ENCODE results near the gene ASCC1. TPM values are rescaled to one million over a fixed set of nuclear protein-coding genes. Genes with fewer than 3 reads are reported as not detected.
A peak's percentile ranks its signal among the peaks of the same experiment; 100 is the strongest.

The ASCC1 gene
- total RNA-seq, 2 experiments from 2014 or later = 61.6 to 66.2 TPM

DNA sequence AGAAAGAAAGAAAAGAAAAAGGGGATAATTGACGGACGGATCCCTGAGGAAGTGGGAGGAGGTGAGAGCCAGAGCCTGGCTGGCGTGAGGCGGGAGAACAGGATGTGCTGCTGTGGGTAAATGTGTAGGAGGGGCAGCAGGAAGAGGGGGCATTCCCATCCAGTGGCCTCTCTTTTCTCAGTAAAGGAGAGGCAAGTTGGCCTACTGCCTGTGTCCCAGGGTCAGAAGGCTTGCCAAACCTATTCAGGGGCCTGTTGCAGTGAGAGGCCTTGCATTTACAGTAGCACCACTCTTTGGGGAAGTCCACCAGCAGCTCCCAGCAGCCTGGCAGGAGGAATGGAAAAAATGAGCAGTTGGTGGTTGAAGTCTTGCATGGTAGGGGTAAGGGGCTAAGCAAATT, 26.6 kb upstream of the ASCC1 start:
- H3K9me3 Mint-ChIP-seq = no peaks in the 10 kb centered on the region
- TF ChIP-seq, protein P1, sequence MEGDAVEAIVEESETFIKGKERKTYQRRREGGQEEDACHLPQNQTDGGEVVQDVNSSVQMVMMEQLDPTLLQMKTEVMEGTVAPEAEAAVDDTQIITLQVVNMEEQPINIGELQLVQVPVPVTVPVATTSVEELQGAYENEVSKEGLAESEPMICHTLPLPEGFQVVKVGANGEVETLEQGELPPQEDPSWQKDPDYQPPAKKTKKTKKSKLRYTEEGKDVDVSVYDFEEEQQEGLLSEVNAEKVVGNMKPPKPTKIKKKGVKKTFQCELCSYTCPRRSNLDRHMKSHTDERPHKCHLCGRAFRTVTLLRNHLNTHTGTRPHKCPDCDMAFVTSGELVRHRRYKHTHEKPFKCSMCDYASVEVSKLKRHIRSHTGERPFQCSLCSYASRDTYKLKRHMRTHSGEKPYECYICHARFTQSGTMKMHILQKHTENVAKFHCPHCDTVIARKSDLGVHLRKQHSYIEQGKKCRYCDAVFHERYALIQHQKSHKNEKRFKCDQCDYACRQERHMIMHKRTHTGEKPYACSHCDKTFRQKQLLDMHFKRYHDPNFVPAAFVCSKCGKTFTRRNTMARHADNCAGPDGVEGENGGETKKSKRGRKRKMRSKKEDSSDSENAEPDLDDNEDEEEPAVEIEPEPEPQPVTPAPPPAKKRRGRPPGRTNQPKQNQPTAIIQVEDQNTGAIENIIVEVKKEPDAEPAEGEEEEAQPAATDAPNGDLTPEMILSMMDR (IDR thresholded peaks at IDR 0.05) = no peak
- peaks cover 61% of the 10 kb centered on the region for H3K4me1 Mint-ChIP-seq (ENCODE audit: low read depth)
- no peaks in the 10 kb centered on the region for H3K36me3 Mint-ChIP-seq (ENCODE audit: low read depth)
- H3K4me3 Mint-ChIP-seq = peak overlapping the region; percentile 3
- ChIA-PET POLR2A (interaction anchor here (1.0 to 1.5 kb wide), 4 partner anchors 18 to 84 kb away, joined by 3 to 4 read pairs (median 4); no protein-coding TSS in a partner anchor), CTCF (interaction anchor here (1.0 to 1.3 kb wide), 2 partner anchors 12 to 94 kb away, joined by 3 to 4 read pairs; no protein-coding TSS in a partner anchor)
- DNase-seq (peak; percentile 60), ATAC-seq (peak; percentile 47)
- intact Hi-C loops (cut with micrococcal nuclease) = no loop called here
- peak overlapping the region; percentile 82 for H3K27ac Mint-ChIP-seq
- H3K27me3 Mint-ChIP-seq = no peaks in the 10 kb centered on the region

- H3K4me3 Mint-ChIP-seq = no peak overlapping the region
- H3K36me3 Mint-ChIP-seq (ENCODE audit: low read depth) = peaks cover 2% of the 10 kb centered on the region
- CTCF ChIA-PET = interaction anchor here (0.7 to 1.3 kb wide), 4 partner anchors 13 to 346 kb away, joined by 3 to 5 read pairs (median 4); no protein-coding TSS in a partner anchor
Observed at GRCh38 chr10:72241691-72242252, 25.7 kb upstream of the ASCC1 start.

GRCh38 chr10:72240371-72240770, 24.3 kb upstream of the ASCC1 start:
- no peaks in the 10 kb centered on the region for H3K9me3 Mint-ChIP-seq
- TF ChIP-seq, protein P1 (IDR thresholded peaks at IDR 0.05) = no peak
- no peak for DNase-seq
- H3K27ac Mint-ChIP-seq = no peak overlapping the region
- no peak for ATAC-seq
- no peak overlapping the region for H3K4me3 Mint-ChIP-seq
- H3K4me1 Mint-ChIP-seq (ENCODE audit: low read depth) = peaks cover 44% of the 10 kb centered on the region
- intact Hi-C loops (cut with micrococcal nuclease) = no loop called here
- POLR2A ChIA-PET = interaction anchor here (0.6 kb wide), 1 partner anchor 66 kb away, joined by 3 read pairs; no protein-coding TSS in a partner anchor
- CTCF ChIA-PET = interaction anchor here (1.1 to 1.2 kb wide), 2 partner anchors 16 to 20 kb away, joined by 3 to 5 read pairs; no protein-coding TSS in a partner anchor
- peaks cover 7% of the 10 kb centered on the region for H3K36me3 Mint-ChIP-seq (ENCODE audit: low read depth)
- no peaks in the 10 kb centered on the region for H3K27me3 Mint-ChIP-seq

More at GRCh38 chr10:72241691-72242252, 25.7 kb upstream of the ASCC1 start:
- Mint-ChIP-seq H3K27me3 (no peaks in the 10 kb centered on the region), H3K27ac (peak overlapping the region; percentile 59), H3K4me1 (ENCODE audit: low read depth) (peaks cover 55% of the 10 kb centered on the region), H3K9me3 (no peaks in the 10 kb centered on the region)
- intact Hi-C loops (cut with micrococcal nuclease) = no loop called here
- POLR2A ChIA-PET = interaction anchor here (1.0 to 1.5 kb wide), 5 partner anchors 19 to 85 kb away, joined by 3 to 4 read pairs (median 4); partner anchors contain the start of gene DDIT4
- DNase-seq (no peak), ATAC-seq (no peak)
- TF ChIP-seq, protein P1 (IDR thresholded peaks at IDR 0.05) = no peak

DNA sequence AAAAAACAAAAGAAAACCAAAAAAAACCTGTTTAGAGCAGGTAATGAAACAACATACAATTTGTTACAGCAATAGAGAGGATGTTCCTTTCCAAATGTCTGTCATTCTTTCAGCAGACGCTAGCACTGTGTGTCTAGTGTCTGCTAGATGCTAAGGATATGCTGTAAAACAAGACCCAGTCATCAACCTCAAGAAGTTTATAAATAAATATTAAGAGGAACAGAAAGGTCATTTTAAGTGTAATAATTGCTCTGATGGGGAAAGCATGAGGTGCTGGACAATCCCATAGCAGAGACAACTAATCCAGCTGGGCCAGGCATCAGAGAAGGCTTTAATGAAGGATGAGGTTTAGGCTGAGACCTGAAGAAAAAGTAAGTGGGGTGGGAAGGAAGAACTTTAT, 23.3 kb upstream of the ASCC1 start:
- H3K4me1 Mint-ChIP-seq (ENCODE audit: low read depth) = peaks cover 34% of the 10 kb centered on the region
- peak overlapping the region; percentile 14 for H3K27ac Mint-ChIP-seq
- H3K4me3 Mint-ChIP-seq = no peak overlapping the region
- DNase-seq = no peak
- POLR2A ChIA-PET = no interaction called here
- TF ChIP-seq, protein P1 (IDR thresholded peaks at IDR 0.05) = no peak
- intact Hi-C loops (cut with micrococcal nuclease) = no loop called here
- CTCF ChIA-PET = no interaction called here
- H3K9me3 Mint-ChIP-seq = no peaks in the 10 kb centered on the region
- ATAC-seq = no peak
- no peaks in the 10 kb centered on the region for H3K27me3 Mint-ChIP-seq
- peaks cover 12% of the 10 kb centered on the region for H3K36me3 Mint-ChIP-seq (ENCODE audit: low read depth)

Measured in activated CD8-positive, alpha-beta T cell treated with anti-CD3 and anti-CD28 coated beads for 36 hours (primary cell).